22Rv1 (cell line): ENCODE results near the gene POLE3.

Experiments
- H3K27ac ChIP-seq: fragments of 450-650 bp; 2 replicates; pipeline ENCODE4 v1.5.1; 2017
- ZFX ChIP-seq: fragments of 450-650 bp; IDR thresholded peaks from 2 replicates; pipeline ENCODE4 v1.6.1; 2017; ENCODE audit warnings: antibody characterized with exemption, borderline replicate concordance
- TF ChIP-seq, protein P1 (sequence below): fragments of 450-650 bp; IDR thresholded peaks from 2 replicates; pipeline ENCODE4 v1.5.1; 2017; ENCODE audit warnings: mild to moderate bottlenecking

Gene POLE3

DNA sequence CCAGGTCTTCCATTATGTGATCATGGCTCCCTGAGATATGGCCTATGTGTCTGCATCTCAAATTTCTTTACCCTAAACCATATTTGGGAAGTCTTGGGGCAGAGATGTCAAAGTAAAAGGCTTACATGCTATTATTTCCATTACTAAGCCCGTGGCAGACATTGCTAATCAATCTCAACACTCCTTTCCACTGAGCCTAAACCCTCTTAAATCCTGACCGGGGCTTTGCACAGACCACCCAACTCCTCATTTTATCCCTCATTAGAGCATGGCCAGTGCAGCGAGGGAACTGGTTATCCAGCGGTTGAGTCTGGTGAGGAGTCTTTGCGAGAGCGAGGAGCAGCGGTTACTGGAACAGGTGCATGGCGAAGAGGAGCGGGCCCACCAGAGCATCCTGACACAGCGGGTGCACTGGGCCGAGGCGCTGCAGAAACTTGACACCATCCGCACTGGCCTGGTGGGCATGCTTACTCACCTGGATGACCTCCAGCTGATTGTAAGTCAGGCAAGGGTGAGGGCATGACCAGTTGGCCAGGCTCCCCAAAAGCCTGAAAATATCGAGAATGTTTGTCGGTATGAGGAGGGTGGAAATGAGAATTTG is 50.1 kb downstream of the POLE3 start:
- H3K27ac ChIP-seq: no peak overlapping the region
- TF ChIP-seq, protein P1, sequence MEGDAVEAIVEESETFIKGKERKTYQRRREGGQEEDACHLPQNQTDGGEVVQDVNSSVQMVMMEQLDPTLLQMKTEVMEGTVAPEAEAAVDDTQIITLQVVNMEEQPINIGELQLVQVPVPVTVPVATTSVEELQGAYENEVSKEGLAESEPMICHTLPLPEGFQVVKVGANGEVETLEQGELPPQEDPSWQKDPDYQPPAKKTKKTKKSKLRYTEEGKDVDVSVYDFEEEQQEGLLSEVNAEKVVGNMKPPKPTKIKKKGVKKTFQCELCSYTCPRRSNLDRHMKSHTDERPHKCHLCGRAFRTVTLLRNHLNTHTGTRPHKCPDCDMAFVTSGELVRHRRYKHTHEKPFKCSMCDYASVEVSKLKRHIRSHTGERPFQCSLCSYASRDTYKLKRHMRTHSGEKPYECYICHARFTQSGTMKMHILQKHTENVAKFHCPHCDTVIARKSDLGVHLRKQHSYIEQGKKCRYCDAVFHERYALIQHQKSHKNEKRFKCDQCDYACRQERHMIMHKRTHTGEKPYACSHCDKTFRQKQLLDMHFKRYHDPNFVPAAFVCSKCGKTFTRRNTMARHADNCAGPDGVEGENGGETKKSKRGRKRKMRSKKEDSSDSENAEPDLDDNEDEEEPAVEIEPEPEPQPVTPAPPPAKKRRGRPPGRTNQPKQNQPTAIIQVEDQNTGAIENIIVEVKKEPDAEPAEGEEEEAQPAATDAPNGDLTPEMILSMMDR: no peak
- TF ChIP-seq ZFX: no peak

DNA sequence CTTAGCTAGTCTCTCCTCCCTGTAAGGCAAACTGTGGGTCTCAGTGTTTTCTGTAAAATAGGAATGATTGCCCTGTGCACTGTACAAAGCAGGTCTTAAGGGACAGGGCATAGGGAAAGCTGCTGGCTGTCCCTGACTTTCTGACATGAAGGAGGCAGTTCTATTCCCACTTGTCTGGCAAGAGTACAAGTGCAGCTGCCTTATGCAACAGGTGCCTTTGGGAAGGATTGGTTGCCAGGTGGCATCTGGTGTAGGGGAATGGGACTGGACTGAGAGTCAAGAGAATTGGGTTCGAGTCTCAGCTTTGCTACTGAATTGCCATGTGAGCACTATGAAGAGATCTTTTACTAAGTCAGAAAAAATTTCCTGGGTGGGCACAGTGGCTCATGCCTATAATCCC is 51.1 kb downstream of the POLE3 start:
- TF ChIP-seq ZFX: no peak
- no peak overlapping the region for H3K27ac ChIP-seq
